Ascending aorta (tissue), 2 donors: Measurements from ENCODE around the gene F11. TPM values are rescaled to one million over a fixed set of nuclear protein-coding genes. Genes with fewer than 3 reads are reported as not detected.
"Not testable (repeated sequence)": the region's sequence is repeated elsewhere in the genome, so short reads cannot be mapped to it uniquely, and the experiment has no call there.

ENCODE experiments used
- DNase-seq, 2 donors: peaks; one replicate each; pipeline ENCODE4 v3.0.0-alpha.2; 2019; ENCODE audit warnings: low spot score in 2 of 2
- H3K27ac ChIP-seq, 2 donors: fragments of 200-600 bp; sonication (generic); one replicate each; pipeline ENCODE4 v1.5.1; 2016 to 2017; ENCODE audit warnings: mild to moderate bottlenecking in 1 of 2
- H3K27me3 ChIP-seq: fragments of 200-600 bp; sonication (generic); one replicate; pipeline ENCODE4 v1.5.1; 2017
- H3K36me3 ChIP-seq, 2 donors: fragments of 200-600 bp; sonication (generic); one replicate each; pipeline ENCODE4 v1.5.1; 2016
- H3K4me1 ChIP-seq, 2 donors: fragments of 200-600 bp; sonication (generic); one replicate each; pipeline ENCODE4 v1.5.1; 2016 to 2017; ENCODE audit warnings: mild to moderate bottlenecking in 1 of 2
- H3K4me3 ChIP-seq, 2 donors: fragments of 200-600 bp; sonication (generic); one replicate each; pipeline ENCODE4 v1.5.1; 2016 to 2017; ENCODE audit warnings: mild to moderate bottlenecking in 1 of 2
- H3K9me3 ChIP-seq, 2 donors: fragments of 200-600 bp; sonication (generic); one replicate each; pipeline ENCODE4 v1.5.1; 2016
- CTCF ChIP-seq, 3 experiments: fragments of 200-600 bp in 2 of 3; fragments of 450-650 bp in 1 of 3; sonication (generic) in 2 of 3; IDR thresholded peaks; one replicate each; pipeline ENCODE4 v1.5.1; 2016 to 2019; ENCODE audit warnings: antibody characterized with exemption in 3 of 3, mild to moderate bottlenecking in 1 of 3, moderate library complexity in 1 of 3
- intact Hi-C: fragments of 100-400 bp; cut with DNase I; formaldehyde crosslinking; loops from one replicate; pipeline ENCODE4 v1.15.1; 2023
- total RNA-seq: library from RNA; depleted of rRNA; stranded (reverse); fragments of >200 nt; gene quantifications from one replicate; pipeline ENCODE4 v1.1.0, GENCODE V29; 2016

F11 gene
- total RNA-seq, 1 donor from 2014 or later = not detected

DNA sequence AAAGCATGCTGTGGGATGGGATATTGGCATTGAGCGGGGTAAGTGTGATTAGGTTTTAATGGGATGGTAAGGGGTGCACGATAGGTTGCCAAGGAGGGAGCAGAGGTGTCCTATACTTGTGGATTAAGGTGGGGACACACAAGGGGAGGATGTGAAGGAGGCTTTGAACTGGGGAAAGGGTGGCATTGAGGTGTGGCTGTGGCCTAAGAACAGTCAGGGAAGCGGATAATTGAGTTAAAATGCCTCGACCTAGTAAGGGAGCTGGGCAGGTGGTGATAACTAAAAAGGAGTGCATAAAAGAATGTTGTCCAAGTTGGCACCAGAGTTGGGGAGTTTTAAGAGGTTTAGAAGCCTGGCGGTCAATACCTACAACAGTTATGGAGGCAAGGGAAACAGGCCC, 21.2 kb upstream of the F11 start:
- Histone ChIP-seq H3K9me3 (no peaks in the 10 kb centered on the region), H3K27ac (no peak overlapping the region), H3K27me3 (no peaks in the 10 kb centered on the region), H3K4me3 (no peak overlapping the region), H3K36me3 (no peaks in the 10 kb centered on the region), H3K4me1 (no peaks in the 10 kb centered on the region)
- no peak for TF ChIP-seq CTCF (IDR thresholded peaks at IDR 0.05)
- DNase-seq = no peak
- intact Hi-C loops = no loop called here

- H3K27me3 ChIP-seq, H3K36me3 ChIP-seq, H3K27ac ChIP-seq, H3K9me3 ChIP-seq, DNase-seq, intact Hi-C loops, H3K4me3 ChIP-seq, H3K4me1 ChIP-seq: not testable (repeated sequence)
Observed at GRCh38 chr4:186247062-186247752, 18.8 kb upstream of the F11 start.

DNA sequence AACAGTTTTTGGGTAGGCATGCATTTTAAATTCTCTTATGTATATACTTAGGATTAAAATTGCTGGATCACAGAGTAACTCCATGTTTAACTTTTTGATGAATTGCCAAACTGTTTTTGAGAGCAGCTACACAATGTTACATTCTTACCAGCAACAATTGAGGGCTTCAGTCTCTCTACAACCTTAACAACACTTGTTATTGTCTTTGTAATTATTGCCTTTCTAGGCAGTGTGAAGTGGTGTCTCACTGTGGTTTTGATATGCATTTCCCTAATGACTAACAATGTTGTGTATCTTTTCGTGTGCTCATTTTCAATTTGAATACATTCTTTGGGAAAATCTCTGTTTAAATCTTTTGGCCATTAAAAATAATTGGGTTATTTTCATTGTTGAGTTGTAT, 17.3 kb upstream of the F11 start:
- H3K27ac ChIP-seq = no peak overlapping the region
- no peak overlapping the region for H3K4me3 ChIP-seq
- no peak for DNase-seq
- intact Hi-C loops = no loop called here
- no peaks in the 10 kb centered on the region for H3K27me3 ChIP-seq
- no peaks in the 10 kb centered on the region for H3K9me3 ChIP-seq
- peaks cover 0 to 3% of the 10 kb centered on the region in 2 donors for H3K36me3 ChIP-seq
- no peak for TF ChIP-seq CTCF (IDR thresholded peaks at IDR 0.05)
- no peaks in the 10 kb centered on the region for H3K4me1 ChIP-seq

GRCh38 chr4:186249785-186250754, 15.9 kb upstream of the F11 start:
- intact Hi-C loops = no loop called here
- no peak overlapping the region for H3K27ac ChIP-seq
- no peak for DNase-seq
- no peaks in the 10 kb centered on the region for H3K4me1 ChIP-seq
- peaks cover 0 to 3% of the 10 kb centered on the region in 2 donors for H3K36me3 ChIP-seq
- H3K4me3 ChIP-seq = no peak overlapping the region
- H3K27me3 ChIP-seq = no peaks in the 10 kb centered on the region
- TF ChIP-seq CTCF (IDR thresholded peaks at IDR 0.05) = no peak
- no peaks in the 10 kb centered on the region for H3K9me3 ChIP-seq

- no peaks in the 10 kb centered on the region for H3K4me1 ChIP-seq
- H3K36me3 ChIP-seq = peaks cover 0 to 3% of the 10 kb centered on the region in 2 donors
- no peaks in the 10 kb centered on the region for H3K27me3 ChIP-seq
- intact Hi-C loops = no loop called here
- H3K27ac ChIP-seq = no peak overlapping the region
- no peaks in the 10 kb centered on the region for H3K9me3 ChIP-seq
- H3K4me3 ChIP-seq = no peak overlapping the region
- DNase-seq = no peak
- TF ChIP-seq CTCF (IDR thresholded peaks at IDR 0.05) = no peak
Observed at GRCh38 chr4:186250760-186251159, 15.2 kb upstream of the F11 start.

DNA sequence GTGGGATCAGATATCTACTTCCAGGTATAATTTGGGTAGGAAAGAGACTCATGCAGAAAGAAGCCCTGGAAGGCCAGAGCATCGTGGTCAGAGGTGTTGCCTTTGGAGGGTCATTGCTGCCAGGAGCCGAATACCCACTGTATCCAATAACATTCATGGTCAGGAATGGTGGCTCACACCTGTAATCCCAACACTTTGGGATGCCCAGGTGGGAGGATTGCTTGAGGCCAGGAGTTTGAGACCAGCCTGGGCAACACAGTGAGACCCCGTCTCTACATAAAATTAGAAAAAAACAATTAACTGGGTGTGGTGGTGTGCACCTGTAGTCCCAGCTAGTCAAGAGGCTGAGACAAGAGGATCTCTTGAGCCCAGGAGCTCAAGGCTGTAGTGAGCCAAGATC, 10.9 kb upstream of the F11 start:
- Histone ChIP-seq H3K4me1 (no peaks in the 10 kb centered on the region), H3K4me3 (no peak overlapping the region), H3K36me3 (peaks cover 0 to 3% of the 10 kb centered on the region in 2 donors), H3K9me3 (no peaks in the 10 kb centered on the region), H3K27me3 (no peaks in the 10 kb centered on the region), H3K27ac (no peak overlapping the region)
- intact Hi-C loops = no loop called here
- no peak for TF ChIP-seq CTCF (IDR thresholded peaks at IDR 0.05)
- DNase-seq = no peak
